ENCODE data around the gene TUBA3D.
"Not testable (repeated sequence)": the region's sequence is repeated elsewhere in the genome, so short reads cannot be mapped to it uniquely, and the experiment has no call there.

- TF ChIP-seq CTCF (IDR thresholded peaks at IDR 0.05; ENCODE audit: insufficient read depth, low read length, poor library complexity, severe bottlenecking); EZH2phosphoT487 (conservative IDR thresholded peaks at IDR 0.05; ENCODE audit: low read length): not testable (repeated sequence)
These were observed 15.5 kb downstream of the TUBA3D start for GRCh38 chr2:131491469-131491836.

All from SU-DHL-6 (cell line).